Fibroblast of peridontal ligament (primary cell): Measurements from ENCODE around the gene KCNK3.

Experiments
- DNase-seq: peaks from one replicate; pipeline ENCODE4 v3.0.0-alpha.2; 2010; ENCODE audit errors: extremely low read depth

The KCNK3 gene

GRCh38 chr2:26687801-26688200 is 4.7 kb upstream of the KCNK3 start:
- DNase-seq: no peak

- DNase-seq: no peak
These were observed 1.4 kb upstream of the KCNK3 start for GRCh38 chr2:26691161-26691560.

- DNase-seq: no peak
These were observed 642 bp upstream of the KCNK3 start for GRCh38 chr2:26691881-26692278.

GRCh38 chr2:26692897-26693849 is 651 bp downstream of the KCNK3 start:
- peak; percentile 17 for DNase-seq

DNA sequence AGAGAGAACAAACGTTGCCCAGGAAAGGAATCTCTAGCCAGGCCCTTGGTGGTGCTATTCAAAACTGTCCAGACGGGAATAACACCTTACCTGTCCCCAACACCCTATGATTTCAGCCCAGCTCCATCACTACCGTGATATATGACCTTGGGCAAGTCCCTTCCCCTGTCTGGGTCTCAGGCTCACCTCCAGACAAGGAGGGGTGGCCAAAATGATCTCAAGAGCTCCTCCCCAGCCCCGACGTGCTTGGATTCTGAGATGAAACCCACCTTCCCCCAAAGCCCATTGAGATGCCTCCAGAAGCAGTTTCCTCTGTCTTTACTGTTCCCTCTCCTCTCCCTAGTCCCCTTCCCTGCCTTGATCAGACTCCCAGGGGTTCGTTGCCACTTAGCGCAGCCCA is 1.5 kb downstream of the KCNK3 start:
- no peak for DNase-seq

DNA sequence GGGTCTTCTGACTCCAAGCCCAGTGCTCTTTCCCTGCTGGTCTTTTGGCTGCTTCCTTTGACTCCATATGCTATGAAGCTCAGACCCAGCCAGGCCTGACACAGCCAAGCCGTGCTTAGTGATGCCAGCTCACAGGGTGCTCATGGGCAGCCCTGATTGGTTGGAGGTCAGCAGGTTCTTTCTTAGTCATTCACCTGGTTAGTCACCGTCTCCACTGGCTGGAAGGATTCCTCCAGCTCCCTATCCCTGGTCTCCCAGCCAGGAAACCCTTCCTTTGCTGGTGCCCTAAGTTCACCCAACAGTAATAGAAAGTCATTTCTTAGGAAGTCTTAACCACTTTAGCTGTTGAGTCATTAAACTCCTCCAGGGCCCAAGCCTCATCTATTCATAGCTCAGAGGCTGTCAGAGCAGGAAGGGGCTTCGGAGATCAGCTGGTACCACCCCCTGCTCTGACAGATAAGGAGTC is 3.9 kb downstream of the KCNK3 start:
- DNase-seq: peak; percentile 49

DNA sequence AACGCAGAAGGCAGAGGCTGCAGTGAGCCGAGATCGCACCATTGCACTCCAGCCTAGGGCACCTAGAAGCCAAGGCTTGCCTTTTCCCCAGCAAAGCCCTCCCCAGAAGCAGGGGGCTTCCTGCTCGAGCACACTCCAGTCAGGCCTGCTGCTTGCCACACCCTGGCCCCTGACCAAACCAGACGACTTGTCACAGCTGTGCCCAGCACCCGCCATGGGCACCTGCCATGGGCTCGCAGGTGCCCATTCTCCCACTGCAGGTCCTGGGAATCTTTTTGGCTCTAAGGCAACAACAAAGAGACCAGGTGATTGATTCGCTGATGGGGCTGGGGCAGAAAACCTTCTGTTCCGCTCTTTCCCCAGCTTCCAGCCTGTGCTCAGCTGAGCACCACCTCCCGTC is 4.9 kb downstream of the KCNK3 start:
- DNase-seq: no peak

- no peak for DNase-seq
These were observed 6.8 kb downstream of the KCNK3 start for GRCh38 chr2:26699295-26699694.

GRCh38 chr2:26700078-26700477 is 7.6 kb downstream of the KCNK3 start:
- no peak for DNase-seq

DNA sequence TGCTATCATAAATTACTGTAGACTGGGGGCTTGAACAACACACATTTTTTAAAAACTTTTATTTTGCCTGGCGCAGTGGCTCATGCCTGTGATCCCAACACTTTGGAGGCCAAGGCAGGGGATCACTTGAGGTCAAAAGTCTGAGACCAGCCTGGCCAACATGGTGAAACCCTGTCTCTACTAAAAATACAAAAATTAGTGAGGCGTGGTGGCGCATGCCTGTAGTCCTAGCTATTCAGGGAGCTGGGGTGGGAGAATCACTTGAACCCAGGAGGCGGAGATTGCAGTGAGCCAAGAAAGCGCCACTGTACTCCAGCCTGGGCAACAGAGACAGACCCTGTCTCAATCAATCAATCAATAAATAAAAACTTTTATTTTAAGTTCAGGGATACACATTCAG is 9.1 kb downstream of the KCNK3 start:
- no peak for DNase-seq

- DNase-seq: no peak
These were observed 9.5 kb downstream of the KCNK3 start for GRCh38 chr2:26702025-26702424.

GRCh38 chr2:26704441-26704977 is 12.0 kb downstream of the KCNK3 start:
- DNase-seq: peak; percentile 73

DNA sequence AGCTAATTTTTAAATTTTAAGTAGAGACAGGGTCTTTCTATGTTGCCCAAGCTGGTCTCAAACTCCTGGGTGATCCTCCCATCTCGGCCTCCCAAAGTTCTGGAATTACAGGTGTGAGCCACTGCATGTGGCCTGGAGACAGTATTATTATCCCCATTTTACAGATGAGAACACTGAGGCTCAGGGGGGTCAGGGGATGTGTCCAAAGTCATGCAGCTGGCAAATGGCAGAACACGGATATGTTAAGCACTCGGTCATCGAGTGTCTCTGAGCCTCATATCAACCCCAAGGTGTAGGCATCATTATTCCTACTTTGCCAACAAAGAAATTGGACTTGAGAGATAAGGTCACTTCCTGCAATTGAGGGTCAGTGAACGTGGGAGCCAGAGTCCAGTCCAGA is 12.6 kb downstream of the KCNK3 start:
- DNase-seq: no peak

DNA sequence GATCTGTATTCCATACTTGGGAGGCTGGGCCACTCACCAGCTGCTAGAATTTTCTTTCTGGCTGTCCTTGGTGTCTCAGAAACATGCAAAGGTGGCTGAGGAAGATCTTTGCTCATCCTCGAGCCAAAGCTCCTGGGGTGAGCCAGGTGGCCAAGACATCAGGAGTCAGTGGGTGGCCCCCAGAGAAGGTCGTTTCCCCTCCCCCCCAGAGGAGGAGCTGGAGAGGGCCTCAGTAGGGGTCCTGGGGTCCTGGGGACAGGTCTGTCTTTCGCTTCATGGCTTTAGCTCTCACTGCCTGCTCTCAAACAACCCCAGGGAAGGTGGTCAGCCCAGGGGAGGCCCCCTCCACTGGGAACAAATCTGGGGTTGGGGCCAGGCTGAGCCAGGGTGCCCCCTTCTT is 13.6 kb downstream of the KCNK3 start:
- DNase-seq: no peak

DNA sequence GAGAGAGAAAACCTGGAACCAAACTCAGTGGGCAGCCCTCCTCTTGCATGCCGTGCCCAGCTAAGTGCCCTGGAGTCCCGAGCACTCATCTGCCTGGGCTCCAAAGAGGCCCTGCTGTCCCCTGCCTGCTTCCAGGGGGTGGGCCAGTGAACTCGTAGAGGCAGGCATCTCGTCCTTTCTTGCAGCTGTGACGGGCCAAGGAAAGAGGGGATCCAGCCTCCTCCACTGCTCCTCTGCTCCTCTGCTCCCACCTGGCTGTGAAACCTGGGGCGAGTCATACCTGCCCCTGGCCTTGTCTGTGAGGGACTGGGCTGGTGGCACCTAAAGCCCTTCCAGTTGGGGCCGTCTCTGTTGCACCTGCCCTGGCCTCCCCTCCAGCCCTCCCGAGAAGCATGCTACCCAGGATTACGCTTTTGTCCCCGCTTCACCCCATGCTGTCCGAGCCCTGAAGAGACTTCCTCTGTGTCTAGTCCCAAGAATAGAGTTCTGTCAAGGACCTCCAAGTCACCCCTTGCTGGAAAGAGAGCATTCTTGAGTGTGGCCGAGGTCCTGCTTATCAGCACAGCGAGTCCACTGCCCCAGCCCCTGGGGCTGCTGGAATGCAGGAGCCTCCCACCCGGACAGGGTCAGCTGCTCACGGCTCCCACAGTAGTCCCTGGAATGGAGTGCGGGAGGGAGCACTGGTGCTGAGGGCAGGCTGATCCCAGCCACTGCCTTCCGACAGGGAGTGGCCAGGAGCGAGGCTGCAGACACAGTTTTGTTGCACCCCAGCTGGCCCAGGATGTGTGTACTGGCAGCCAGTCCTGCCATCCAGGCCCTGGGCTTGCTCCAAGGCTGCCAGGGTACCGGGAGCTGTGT is 14.3 kb downstream of the KCNK3 start:
- no peak for DNase-seq

- no peak for DNase-seq
These were observed 15.2 kb downstream of the KCNK3 start for GRCh38 chr2:26707747-26708146.

- no peak for DNase-seq
These were observed 15.9 kb downstream of the KCNK3 start for GRCh38 chr2:26708457-26708856.

GRCh38 chr2:26709323-26710110 is 17.0 kb downstream of the KCNK3 start:
- DNase-seq: no peak

DNA sequence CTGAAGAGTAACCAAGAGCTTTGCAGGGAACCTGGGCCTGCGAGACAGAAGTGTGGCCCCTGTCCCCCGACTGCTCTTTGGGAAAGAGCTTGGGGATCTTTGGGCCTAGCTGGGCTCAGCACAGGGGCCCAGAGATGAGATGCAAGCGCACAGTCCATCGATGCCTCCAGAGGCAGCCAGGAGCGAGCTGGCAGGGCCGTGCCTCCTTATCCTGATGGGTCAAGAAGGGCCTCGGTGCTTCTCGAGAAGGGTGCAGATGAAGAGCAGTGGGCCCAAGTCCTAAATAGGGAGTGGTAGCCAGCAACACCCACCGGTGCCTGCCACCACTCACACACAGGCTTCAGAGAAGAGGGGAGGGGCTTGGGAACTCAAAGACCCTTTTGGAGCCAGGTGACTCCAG is 17.6 kb downstream of the KCNK3 start:
- no peak for DNase-seq

GRCh38 chr2:26710743-26711456 is 18.4 kb downstream of the KCNK3 start:
- no peak for DNase-seq
